K562 (cell line): Measurements from ENCODE around the gene FGF12. TPM values are rescaled to one million over a fixed set of nuclear protein-coding genes. Genes with fewer than 3 reads are reported as not detected.

ENCODE experiments used
- ATAC-seq: fragments of 200-7000 bp; cut with Tn5 transposase; 3 replicates; pipeline ENCODE4 v1.9.1; 2020; ENCODE audit warnings: moderate library complexity
- BruUV-seq: library from RNA; stranded (reverse); fragments of 400-500 nt; replicated peaks from 2 replicates; lab custom pipeline; 2021; lab: Mats Ljungman, UMichigan
- CTCF ChIA-PET: fragments of 300-600 bp; formaldehyde crosslinking; extraction: SDS; loops from one replicate; lab custom pipeline; 2021; ENCODE audit warnings: low intra/inter-chr PET ratio; lab: Yijun Ruan, JAX
- POLR2A ChIA-PET: fragments of 300-600, 350-650 bp; sonication (Branson Sonifier 250); formaldehyde crosslinking; extraction: SDS; loops from one replicate; lab custom pipeline; 2021; ENCODE audit warnings: antibody characterized with exemption, inconsistent platforms; lab: Yijun Ruan, JAX
- DNase-seq, 4 experiments: peaks; one replicate each; pipeline versions ENCODE4 v3.0.0 to v3.0.0-alpha.2; 2011 to 2018; ENCODE audit warnings: low spot score in 3 of 4, mixed read lengths in 3 of 4; ENCODE audit errors: extremely low read depth in 1 of 4
- FAIRE-seq: peaks from 2 replicates; lab custom pipeline; 2011; peaks lifted over from hg19 to GRCh38; lab: Jason Lieb, UNC
- H2AFZ ChIP-seq: 2 replicates; pipeline ENCODE4 v1.6.0; 2011; ENCODE audit warnings: low read depth, low read length, control low read depth, inconsistent platforms
- H3K27ac ChIP-seq: fragments of 200-600 bp; 3 replicates; pipeline ENCODE4 v1.8.0; 2011; ENCODE audit warnings: low read depth, mild to moderate bottlenecking, control low read depth, inconsistent platforms, low read length, moderate library complexity, mixed read lengths; ENCODE audit errors: extremely low read depth
- H3K27me3 ChIP-seq, 2 experiments: fragments of 300-600 bp in 1 of 2; 2 replicates in 1 of 2; 3 replicates in 1 of 2; pipeline versions ENCODE4 v1.6.0 to v1.8.0; 2011; ENCODE audit warnings: inconsistent platforms in 2 of 2, low read length in 2 of 2, mild to moderate bottlenecking in 1 of 2, mixed read lengths in 1 of 2, moderate library complexity in 1 of 2; ENCODE audit not compliant: control insufficient read depth in 2 of 2, insufficient read depth in 2 of 2
- H3K36me3 ChIP-seq: fragments of 300-600 bp; 3 replicates; pipeline ENCODE4 v1.8.0; 2011; ENCODE audit warnings: mild to moderate bottlenecking, low read length, inconsistent platforms; ENCODE audit not compliant: control insufficient read depth, insufficient read depth
- H3K4me1 ChIP-seq, 2 experiments: fragments of 200-600 bp in 1 of 2; replicated peaks in 1 of 2; 2 replicates in 1 of 2; 3 replicates in 1 of 2; pipeline versions ENCODE4 v1.5.1 to v1.8.0; 2011; ENCODE audit warnings: inconsistent platforms in 2 of 2, low read length in 2 of 2, mild to moderate bottlenecking in 1 of 2, mixed read lengths in 1 of 2, moderate library complexity in 1 of 2; ENCODE audit not compliant: control insufficient read depth in 2 of 2, insufficient read depth in 2 of 2
- H3K4me2 ChIP-seq: 2 replicates; pipeline ENCODE4 v1.6.1; 2011; ENCODE audit warnings: low read length, control low read depth, inconsistent platforms, mixed read lengths; ENCODE audit not compliant: insufficient read depth
- H3K4me3 ChIP-seq: fragments of 200-600 bp; sonication (generic), shearing (Covaris generic); 2 replicates; pipeline ENCODE4 v1.5.1; 2016; ENCODE audit warnings: control low read depth, inconsistent platforms
- H3K79me2 ChIP-seq: fragments of 200-600 bp; 3 replicates; pipeline ENCODE4 v1.8.0; 2011; ENCODE audit warnings: low read length, inconsistent platforms; ENCODE audit not compliant: control insufficient read depth, insufficient read depth
- H3K9ac ChIP-seq, 2 experiments: 2 replicates each; pipeline versions ENCODE4 v1.6.0 to v1.6.1; 2011; ENCODE audit warnings: low read depth in 2 of 2, low read length in 2 of 2, control low read depth in 1 of 2, inconsistent platforms in 1 of 2, mild to moderate bottlenecking in 1 of 2, mixed read lengths in 1 of 2; ENCODE audit not compliant: insufficient read depth in 1 of 2
- H3K9me1 ChIP-seq: one replicate; pipeline ENCODE4 v1.6.0; 2011; ENCODE audit warnings: inconsistent platforms, mild to moderate bottlenecking, low read length, moderate library complexity; ENCODE audit not compliant: control insufficient read depth, insufficient read depth
- H3K9me3 ChIP-seq: replicated peaks from 2 replicates; pipeline ENCODE4 v1.5.1; 2011; ENCODE audit warnings: low read depth, low read length, inconsistent platforms; ENCODE audit not compliant: control insufficient read depth, insufficient read depth
- H4K20me1 ChIP-seq: replicated peaks from 2 replicates; pipeline ENCODE4 v1.6.1; 2011; ENCODE audit warnings: low read length, inconsistent platforms, mixed read lengths; ENCODE audit not compliant: control insufficient read depth, insufficient read depth
- ATF7 ChIP-seq: fragments of 450-650 bp; IDR thresholded peaks from 2 replicates; pipeline ENCODE4 v1.7.1; 2014; ENCODE audit warnings: mild to moderate bottlenecking, moderate library complexity
- CHD2 ChIP-seq: IDR thresholded peaks from 2 replicates; pipeline ENCODE4 v1.6.1; 2011; ENCODE audit warnings: low read depth, low read length
- EZH2 ChIP-seq: IDR thresholded peaks from 2 replicates; pipeline ENCODE4 v1.6.1; 2012; ENCODE audit warnings: low read depth, mild to moderate bottlenecking, inconsistent platforms, low read length, borderline replicate concordance
- NR2C1 ChIP-seq, 2 experiments: fragments of 450-650 bp; IDR thresholded peaks; 2 replicates each; pipeline ENCODE4 v1.6.1; 2017; ENCODE audit warnings: mild to moderate bottlenecking in 2 of 2, antibody characterized with exemption in 1 of 2, inconsistent platforms in 1 of 2, missing compliant biosample characterization in 1 of 2, missing genetic modification characterization in 1 of 2
- RB1 ChIP-seq: fragments of 450-650 bp; IDR thresholded peaks from 2 replicates; pipeline ENCODE4 v1.6.1; 2017; ENCODE audit warnings: low read depth, mild to moderate bottlenecking
- YBX1 ChIP-seq: fragments of 450-650 bp; IDR thresholded peaks from 2 replicates; pipeline ENCODE4 v1.7.1; 2016; ENCODE audit warnings: mild to moderate bottlenecking
- ZFP1 ChIP-seq: fragments of 450-650 bp; formaldehyde crosslinking; IDR thresholded peaks from 2 replicates; pipeline ENCODE4 v1.4.0; 2020; ENCODE audit warnings: mild to moderate bottlenecking, mixed read lengths
- ZNF140 ChIP-seq: fragments of 250-450 bp; sonication (Bioruptor Pico); IDR thresholded peaks from 2 replicates; pipeline ENCODE4 v1.8.0; 2021; ENCODE audit warnings: moderate library complexity, mild to moderate bottlenecking, inconsistent platforms
- ZSCAN29 ChIP-seq: fragments of 450-650 bp; IDR thresholded peaks from 2 replicates; pipeline ENCODE4 v1.6.1; 2017
- WGBS: fragments of 100-300 bp; shearing (Covaris generic); methylation state at CpG from one replicate; pipeline ENCODE4 v1.1.6; 2016; ENCODE audit warnings: low coverage, mixed read lengths; ENCODE audit not compliant: insufficient coverage; ENCODE audit errors: missing lambda C conversion rate; 5-methylcytosine and 5-hydroxymethylcytosine counted together
- in situ Hi-C: fragments of 300-500 bp; cut with MboI; formaldehyde crosslinking; loops from 4 replicates; pipeline ENCODE4 v1.15.0; 2018; ENCODE audit warnings: inconsistent platforms, mixed read lengths
- intact Hi-C: fragments of 100-400 bp; cut with micrococcal nuclease; formaldehyde crosslinking; loops from 2 replicates; pipeline ENCODE4 v1.14.2; 2022
- polyA plus RNA-seq, 8 experiments: library from polyadenylated mRNA; depleted of rRNA in 4 of 8; stranded (reverse) in 5 of 8; unstranded in 3 of 8; fragments of >200 nt; fragmentation: Nextera tagmentation in 2 of 8; fragmentation: Illumina TruSeq in 1 of 8; extraction: Ambion mirVana in 2 of 8; extraction: Trizol in 1 of 8; gene quantifications; 2 replicates each; pipeline versions ENCODE4 v1.2.1 to v1.2.3, GENCODE V29; 2011 to 2014; ENCODE audit warnings: inconsistent platforms in 1 of 8, missing spikeins in 1 of 8
- total RNA-seq, 7 experiments: library from RNA; depleted of rRNA in 6 of 7; stranded (reverse); fragments of >200 nt in 6 of 7; fragmentation: Illumina TruSeq in 2 of 7; extraction: Trizol in 2 of 7; gene quantifications; 2 replicates each; pipeline versions ENCODE4 v1.2.1 to v1.2.3, GENCODE V29; 2011 to 2021; ENCODE audit warnings: low replicate concordance in 1 of 7
- TF ChIP-seq, protein P1 (sequence below), 2 experiments: fragments of 150-350 bp in 1 of 2; IDR thresholded peaks; 2 replicates each; pipeline ENCODE4 v1.6.1; 2012 to 2016; ENCODE audit warnings: low read depth in 2 of 2, low read length in 2 of 2, mild to moderate bottlenecking in 1 of 2, moderate library complexity in 1 of 2
- TF ChIP-seq, protein P2 (sequence below): sonication (generic); formaldehyde crosslinking; IDR thresholded peaks from 2 replicates; pipeline ENCODE4 v1.8.1; 2023; ENCODE audit warnings: mild to moderate bottlenecking, missing genetic modification reagents
- TF ChIP-seq, protein P3 (sequence below): fragments of 250-450 bp; sonication (Bioruptor Pico); IDR thresholded peaks from 2 replicates; pipeline ENCODE4 v1.4.0; 2020; ENCODE audit warnings: mild to moderate bottlenecking, moderate library complexity, borderline replicate concordance
- TF ChIP-seq, protein P4 (sequence below): sonication (generic); formaldehyde crosslinking; IDR thresholded peaks from 2 replicates; pipeline ENCODE4 v1.8.0; 2022; ENCODE audit warnings: mild to moderate bottlenecking, missing genetic modification reagents

FGF12 gene
- total and polyA plus RNA-seq, 9 of the 15 experiments (the other 6 are each of a cell fraction or from before 2014, with no cell fraction given): not detected

DNA sequence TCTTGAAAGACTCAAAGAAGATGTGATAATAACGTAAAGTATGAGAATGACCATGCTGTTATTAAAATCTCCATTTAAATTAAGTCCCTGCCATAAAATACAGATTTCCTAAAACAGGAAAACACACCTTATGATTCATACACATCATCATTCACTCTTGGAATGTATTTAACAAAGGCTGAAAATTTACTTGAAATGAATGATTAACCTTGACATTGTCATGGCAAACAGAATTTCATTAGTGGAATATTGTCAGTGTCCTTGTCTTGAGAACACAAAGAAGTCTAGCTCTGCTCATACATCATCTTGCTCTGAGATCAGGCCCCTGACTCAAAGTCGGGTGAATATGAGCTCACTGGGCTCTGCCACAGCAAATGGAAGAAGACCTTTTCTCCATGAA is 313.9 kb downstream of the FGF12 start (continued):
- TF ChIP-seq, protein P1, sequence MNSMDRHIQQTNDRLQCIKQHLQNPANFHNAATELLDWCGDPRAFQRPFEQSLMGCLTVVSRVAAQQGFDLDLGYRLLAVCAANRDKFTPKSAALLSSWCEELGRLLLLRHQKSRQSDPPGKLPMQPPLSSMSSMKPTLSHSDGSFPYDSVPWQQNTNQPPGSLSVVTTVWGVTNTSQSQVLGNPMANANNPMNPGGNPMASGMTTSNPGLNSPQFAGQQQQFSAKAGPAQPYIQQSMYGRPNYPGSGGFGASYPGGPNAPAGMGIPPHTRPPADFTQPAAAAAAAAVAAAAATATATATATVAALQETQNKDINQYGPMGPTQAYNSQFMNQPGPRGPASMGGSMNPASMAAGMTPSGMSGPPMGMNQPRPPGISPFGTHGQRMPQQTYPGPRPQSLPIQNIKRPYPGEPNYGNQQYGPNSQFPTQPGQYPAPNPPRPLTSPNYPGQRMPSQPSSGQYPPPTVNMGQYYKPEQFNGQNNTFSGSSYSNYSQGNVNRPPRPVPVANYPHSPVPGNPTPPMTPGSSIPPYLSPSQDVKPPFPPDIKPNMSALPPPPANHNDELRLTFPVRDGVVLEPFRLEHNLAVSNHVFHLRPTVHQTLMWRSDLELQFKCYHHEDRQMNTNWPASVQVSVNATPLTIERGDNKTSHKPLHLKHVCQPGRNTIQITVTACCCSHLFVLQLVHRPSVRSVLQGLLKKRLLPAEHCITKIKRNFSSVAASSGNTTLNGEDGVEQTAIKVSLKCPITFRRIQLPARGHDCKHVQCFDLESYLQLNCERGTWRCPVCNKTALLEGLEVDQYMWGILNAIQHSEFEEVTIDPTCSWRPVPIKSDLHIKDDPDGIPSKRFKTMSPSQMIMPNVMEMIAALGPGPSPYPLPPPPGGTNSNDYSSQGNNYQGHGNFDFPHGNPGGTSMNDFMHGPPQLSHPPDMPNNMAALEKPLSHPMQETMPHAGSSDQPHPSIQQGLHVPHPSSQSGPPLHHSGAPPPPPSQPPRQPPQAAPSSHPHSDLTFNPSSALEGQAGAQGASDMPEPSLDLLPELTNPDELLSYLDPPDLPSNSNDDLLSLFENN (IDR thresholded peaks at IDR 0.05; ENCODE audit: low read depth in 2 of 2, low read length in 2 of 2): no peak
- no peak for TF ChIP-seq ATF7
- TF ChIP-seq ZFP1: no peak

DNA sequence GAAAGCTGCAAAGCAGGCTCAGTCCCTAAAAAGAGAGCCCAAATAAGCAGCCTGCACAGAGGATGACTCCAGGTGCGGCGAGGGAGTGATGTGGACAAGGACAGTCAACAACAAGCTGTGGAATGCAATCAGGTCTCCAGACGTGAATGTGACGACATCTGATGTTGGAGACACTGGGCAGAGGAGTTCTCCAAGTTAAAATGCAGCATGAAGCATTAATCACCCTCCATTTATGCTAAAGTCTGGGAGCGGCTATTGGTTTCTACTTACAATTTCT is 316.7 kb downstream of the FGF12 start:
- BruUV-seq: no TSS peak
- intact Hi-C loops: no loop called here

More for the DNA sequence above, 316.7 kb downstream of the FGF12 start:
- Histone ChIP-seq H3K36me3 (no peaks in the 10 kb centered on the region), H3K4me1 (no peaks in the 10 kb centered on the region), H3K4me3 (no peak overlapping the region), H3K9ac (no peak overlapping the region), H3K27ac (no peak overlapping the region), H2AFZ (no peak overlapping the region), H4K20me1 (no peaks in the 10 kb centered on the region), H3K27me3 (no peaks in the 10 kb centered on the region), H3K9me1 (no peaks in the 10 kb centered on the region), H3K9me3 (no peaks in the 10 kb centered on the region), H3K79me2 (no peaks in the 10 kb centered on the region), H3K4me2 (no peak overlapping the region)
- 0% methylated on average over 5 of the region's 5 CpGs for WGBS
- no peak for FAIRE-seq
- DNase-seq: no peak
- no peak for ATAC-seq
- TF ChIP-seq, protein P2, sequence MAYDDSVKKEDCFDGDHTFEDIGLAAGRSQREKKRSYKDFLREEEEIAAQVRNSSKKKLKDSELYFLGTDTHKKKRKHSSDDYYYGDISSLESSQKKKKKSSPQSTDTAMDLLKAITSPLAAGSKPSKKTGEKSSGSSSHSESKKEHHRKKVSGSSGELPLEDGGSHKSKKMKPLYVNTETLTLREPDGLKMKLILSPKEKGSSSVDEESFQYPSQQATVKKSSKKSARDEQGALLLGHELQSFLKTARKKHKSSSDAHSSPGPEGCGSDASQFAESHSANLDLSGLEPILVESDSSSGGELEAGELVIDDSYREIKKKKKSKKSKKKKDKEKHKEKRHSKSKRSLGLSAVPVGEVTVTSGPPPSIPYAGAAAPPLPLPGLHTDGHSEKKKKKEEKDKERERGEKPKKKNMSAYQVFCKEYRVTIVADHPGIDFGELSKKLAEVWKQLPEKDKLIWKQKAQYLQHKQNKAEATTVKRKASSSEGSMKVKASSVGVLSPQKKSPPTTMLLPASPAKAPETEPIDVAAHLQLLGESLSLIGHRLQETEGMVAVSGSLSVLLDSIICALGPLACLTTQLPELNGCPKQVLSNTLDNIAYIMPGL (CRISPR knock-in tag): no peak
- TF ChIP-seq ZSCAN29 (no peak), RB1 (no peak), YBX1 (no peak), EZH2 (no peak), ZNF140 (CRISPR knock-in tag) (no peak), CHD2 (no peak), NR2C1 (IDR thresholded peaks at IDR 0.05) (no peak), NR2C1 (tag; IDR thresholded peaks at IDR 0.05) (no peak)
- TF ChIP-seq, protein P3, sequence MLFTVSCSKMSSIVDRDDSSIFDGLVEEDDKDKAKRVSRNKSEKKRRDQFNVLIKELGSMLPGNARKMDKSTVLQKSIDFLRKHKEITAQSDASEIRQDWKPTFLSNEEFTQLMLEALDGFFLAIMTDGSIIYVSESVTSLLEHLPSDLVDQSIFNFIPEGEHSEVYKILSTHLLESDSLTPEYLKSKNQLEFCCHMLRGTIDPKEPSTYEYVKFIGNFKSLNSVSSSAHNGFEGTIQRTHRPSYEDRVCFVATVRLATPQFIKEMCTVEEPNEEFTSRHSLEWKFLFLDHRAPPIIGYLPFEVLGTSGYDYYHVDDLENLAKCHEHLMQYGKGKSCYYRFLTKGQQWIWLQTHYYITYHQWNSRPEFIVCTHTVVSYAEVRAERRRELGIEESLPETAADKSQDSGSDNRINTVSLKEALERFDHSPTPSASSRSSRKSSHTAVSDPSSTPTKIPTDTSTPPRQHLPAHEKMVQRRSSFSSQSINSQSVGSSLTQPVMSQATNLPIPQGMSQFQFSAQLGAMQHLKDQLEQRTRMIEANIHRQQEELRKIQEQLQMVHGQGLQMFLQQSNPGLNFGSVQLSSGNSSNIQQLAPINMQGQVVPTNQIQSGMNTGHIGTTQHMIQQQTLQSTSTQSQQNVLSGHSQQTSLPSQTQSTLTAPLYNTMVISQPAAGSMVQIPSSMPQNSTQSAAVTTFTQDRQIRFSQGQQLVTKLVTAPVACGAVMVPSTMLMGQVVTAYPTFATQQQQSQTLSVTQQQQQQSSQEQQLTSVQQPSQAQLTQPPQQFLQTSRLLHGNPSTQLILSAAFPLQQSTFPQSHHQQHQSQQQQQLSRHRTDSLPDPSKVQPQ (CRISPR knock-in tag): no peak
- TF ChIP-seq, protein P4, sequence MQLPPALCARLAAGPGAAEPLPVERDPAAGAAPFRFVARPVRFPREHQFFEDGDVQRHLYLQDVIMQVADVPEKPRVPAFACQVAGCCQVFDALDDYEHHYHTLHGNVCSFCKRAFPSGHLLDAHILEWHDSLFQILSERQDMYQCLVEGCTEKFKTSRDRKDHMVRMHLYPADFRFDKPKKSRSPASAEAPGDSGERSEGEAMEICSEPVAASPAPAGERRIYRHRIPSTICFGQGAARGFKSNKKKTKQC (CRISPR knock-in tag): no peak
- ChIA-PET CTCF (no interaction called here), POLR2A (no interaction called here)
- in situ Hi-C loops: no loop called here
